Jurkat, Clone E6-1 (cell line): Measurements from ENCODE around the gene MAS1L.
"Not testable (repeated sequence)": the region's sequence is repeated elsewhere in the genome, so short reads cannot be mapped to it uniquely, and the experiment has no call there.

Source experiments
- DNase-seq: peaks from one replicate; pipeline ENCODE4 v3.0.0-alpha.2; 2011; ENCODE audit warnings: low read depth, low spot score
- H3K4me3 ChIP-seq: 2 replicates; pipeline ENCODE4 v1.5.1; 2011; ENCODE audit warnings: mild to moderate bottlenecking, low read length, control low read depth, moderate library complexity

Gene MAS1L

GRCh38 chr6:29490055-29490454 is 2.3 kb upstream of the MAS1L start:
- no peak overlapping the region for H3K4me3 ChIP-seq
- DNase-seq = no peak

DNA sequence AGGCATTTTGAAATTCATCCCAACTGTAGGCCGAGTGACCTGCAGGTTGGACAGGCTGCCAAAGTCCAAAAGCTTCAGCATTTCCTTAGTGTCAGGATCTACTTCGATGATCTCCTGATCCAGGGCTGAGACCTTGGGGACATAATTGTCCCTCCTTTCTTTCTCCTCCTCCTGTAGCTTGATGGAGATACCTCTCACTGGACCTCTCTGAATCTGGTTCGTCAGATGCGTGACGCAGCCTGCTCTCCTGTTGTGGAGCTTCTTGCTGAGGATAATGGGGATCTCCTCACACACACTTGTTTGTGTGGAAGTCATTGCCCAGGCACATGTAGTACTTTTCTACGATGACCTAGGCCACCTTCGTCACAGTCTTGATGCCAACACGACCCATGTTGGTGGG is 1.5 kb upstream of the MAS1L start:
- DNase-seq = no peak
- H3K4me3 ChIP-seq = no peak overlapping the region

GRCh38 chr6:29488874-29489273 is 1.1 kb upstream of the MAS1L start:
- no peak for DNase-seq
- H3K4me3 ChIP-seq = no peak overlapping the region

- no peak overlapping the region for H3K4me3 ChIP-seq
- DNase-seq = no peak
Observed at GRCh38 chr6:29487131-29487530, 625 bp downstream of the MAS1L start.

- DNase-seq = no peak
- no peak overlapping the region for H3K4me3 ChIP-seq
Observed at GRCh38 chr6:29486577-29486976, 1.2 kb downstream of the MAS1L start.

DNA sequence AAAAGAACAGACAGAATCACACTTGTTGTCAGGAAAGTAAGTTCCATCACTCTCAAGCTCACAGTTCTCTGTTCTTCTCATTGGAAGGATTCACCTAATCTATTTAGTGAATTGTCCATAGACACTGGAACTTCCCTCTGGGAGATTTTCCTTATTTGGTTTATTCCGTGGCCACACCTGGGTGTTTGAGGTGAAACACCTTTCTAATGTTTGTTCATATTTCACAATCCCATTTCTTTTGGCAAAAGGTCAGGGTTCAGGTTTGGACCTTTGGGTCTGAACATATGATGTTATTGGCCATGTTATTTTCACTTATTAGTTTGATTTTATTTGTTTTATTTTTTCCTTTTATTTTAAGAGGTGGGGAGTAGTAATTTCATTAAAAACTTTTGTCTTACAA is 4.0 kb downstream of the MAS1L start:
- DNase-seq = no peak
- H3K4me3 ChIP-seq = no peak overlapping the region

DNA sequence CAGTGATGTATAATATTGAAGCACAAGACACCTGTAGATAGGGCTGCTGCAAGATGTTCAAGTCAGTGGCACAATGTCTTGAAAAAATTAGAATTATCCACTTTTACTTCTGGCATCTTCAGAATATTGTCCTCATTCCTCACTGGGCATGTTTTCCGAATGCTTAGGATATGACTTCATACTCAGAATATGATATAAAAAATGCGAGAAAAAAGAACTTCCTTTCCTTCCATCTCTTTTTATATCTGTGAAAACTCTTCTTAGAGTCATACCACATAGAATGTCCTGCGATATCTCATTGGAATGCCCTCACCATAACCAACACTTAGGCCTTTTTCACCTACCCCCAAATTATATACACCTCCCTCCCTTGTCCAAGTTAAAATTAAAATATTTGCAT is 4.6 kb downstream of the MAS1L start:
- no peak overlapping the region for H3K4me3 ChIP-seq
- DNase-seq = no peak

GRCh38 chr6:29479560-29479959 is 8.2 kb downstream of the MAS1L start:
- DNase-seq = no peak
- H3K4me3 ChIP-seq = no peak overlapping the region

GRCh38 chr6:29478740-29479139 is 9.0 kb downstream of the MAS1L start:
- no peak for DNase-seq

DNA sequence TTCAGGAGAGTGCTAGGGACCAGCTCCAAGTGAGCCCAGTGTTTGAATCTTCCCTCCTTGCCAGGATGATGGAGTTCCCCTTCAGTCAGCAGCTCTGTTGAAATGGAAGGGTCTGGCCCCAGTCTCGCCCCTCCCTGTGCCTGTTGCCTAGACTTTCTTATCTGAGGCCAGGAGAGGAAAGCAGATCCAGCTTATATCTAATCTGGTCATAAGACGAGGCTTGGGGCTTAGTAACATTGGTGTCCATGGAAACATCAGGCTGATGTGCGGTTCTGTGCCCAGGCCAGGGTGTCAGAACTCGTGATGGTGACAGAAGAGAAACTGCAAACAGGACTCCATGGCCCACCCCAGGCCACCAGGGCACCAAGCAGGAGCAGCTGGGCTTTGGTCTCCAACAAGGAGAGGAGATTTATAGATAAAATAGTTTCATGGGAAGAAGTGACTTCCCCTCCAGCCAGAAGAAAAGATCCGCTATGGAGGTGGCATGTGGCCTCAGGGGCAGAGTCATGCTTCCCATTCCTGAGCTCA is 9.8 kb downstream of the MAS1L start:
- no peak overlapping the region for H3K4me3 ChIP-seq
- no peak for DNase-seq

More at GRCh38 chr6:29478740-29479139, 9.0 kb downstream of the MAS1L start:
- no peak overlapping the region for H3K4me3 ChIP-seq

- DNase-seq = no peak
- H3K4me3 ChIP-seq = no peak overlapping the region
Observed at GRCh38 chr6:29474996-29475395, 12.8 kb downstream of the MAS1L start.

- no peak for DNase-seq
- H3K4me3 ChIP-seq = no peak overlapping the region
Observed at GRCh38 chr6:29466241-29466640, 21.5 kb downstream of the MAS1L start.

DNA sequence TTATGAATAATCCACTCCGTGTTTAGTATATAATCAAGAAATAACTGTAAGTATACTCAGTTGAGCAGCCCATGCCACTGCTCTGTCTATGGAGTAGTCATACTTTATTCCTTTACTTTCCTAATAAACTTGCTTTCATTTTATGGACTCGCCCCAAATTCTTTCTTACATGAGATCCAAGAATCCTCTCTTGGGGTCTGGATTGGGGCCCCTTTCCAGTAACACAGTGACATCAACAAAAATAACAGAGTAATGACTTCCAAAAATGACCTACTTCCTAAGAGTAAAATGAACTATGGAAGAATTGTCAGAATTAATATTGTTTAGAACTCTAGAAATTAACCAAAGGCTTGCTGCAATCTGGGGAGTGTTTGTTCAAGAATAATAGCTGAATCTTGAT is 22.0 kb downstream of the MAS1L start:
- DNase-seq = no peak
- no peak overlapping the region for H3K4me3 ChIP-seq

DNA sequence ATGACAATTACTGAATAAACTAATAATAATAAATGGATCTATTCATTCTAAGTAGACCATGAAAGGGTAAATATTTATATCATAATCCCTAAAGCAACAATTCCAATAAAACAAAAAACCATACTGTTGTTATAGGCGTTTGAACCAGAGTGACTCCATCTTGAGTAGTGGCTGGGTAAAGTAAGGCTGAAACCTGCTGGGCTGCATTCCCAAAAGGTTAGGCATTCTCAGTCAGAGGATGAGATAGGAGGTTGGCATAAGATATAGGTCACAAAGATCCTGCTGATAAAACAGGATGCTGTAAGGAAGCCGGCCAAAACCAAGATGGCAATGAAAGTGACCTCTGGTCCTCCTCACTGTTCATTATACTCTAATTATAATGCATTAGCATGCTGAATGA is 22.5 kb downstream of the MAS1L start:
- no peak overlapping the region for H3K4me3 ChIP-seq

DNA sequence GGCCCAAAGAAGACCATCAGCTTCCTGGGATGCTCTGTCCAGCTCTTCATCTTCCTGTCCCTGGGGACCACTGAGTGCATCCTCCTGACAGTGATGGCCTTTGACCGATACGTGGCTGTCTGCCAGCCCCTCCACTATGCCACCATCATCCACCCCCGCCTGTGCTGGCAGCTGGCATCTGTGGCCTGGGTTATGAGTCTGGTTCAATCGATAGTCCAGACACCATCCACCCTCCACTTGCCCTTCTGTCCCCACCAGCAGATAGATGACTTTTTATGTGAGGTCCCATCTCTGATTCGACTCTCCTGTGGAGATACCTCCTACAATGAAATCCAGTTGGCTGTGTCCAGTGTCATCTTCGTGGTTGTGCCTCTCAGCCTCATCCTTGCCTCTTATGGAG is 25.7 kb downstream of the MAS1L start:
- DNase-seq = no peak
- H3K4me3 ChIP-seq = no peak overlapping the region

More for the DNA sequence above, 22.5 kb downstream of the MAS1L start:
- no peak for DNase-seq

- DNase-seq = no peak
- H3K4me3 ChIP-seq = no peak overlapping the region
Observed at GRCh38 chr6:29461021-29461814, 26.5 kb downstream of the MAS1L start.

GRCh38 chr6:29456971-29457370 is 30.8 kb downstream of the MAS1L start, which contains the start of the genes OR11A1 and OR2H1:
Gene OR11A1 (minus strand): TSS chr6:29457071. CDS start chr6:29427641, 29,430 bp downstream.
Gene OR2H1 (plus strand): TSS chr6:29457155. CDS start chr6:29461770, 4,615 bp downstream.
- H3K4me3 ChIP-seq = no peak within 1 kb of the TSS
- no peak for DNase-seq

- H3K4me3 ChIP-seq = no peak overlapping the region
Observed at GRCh38 chr6:29451471-29452193, 36.1 kb downstream of the MAS1L start.

DNA sequence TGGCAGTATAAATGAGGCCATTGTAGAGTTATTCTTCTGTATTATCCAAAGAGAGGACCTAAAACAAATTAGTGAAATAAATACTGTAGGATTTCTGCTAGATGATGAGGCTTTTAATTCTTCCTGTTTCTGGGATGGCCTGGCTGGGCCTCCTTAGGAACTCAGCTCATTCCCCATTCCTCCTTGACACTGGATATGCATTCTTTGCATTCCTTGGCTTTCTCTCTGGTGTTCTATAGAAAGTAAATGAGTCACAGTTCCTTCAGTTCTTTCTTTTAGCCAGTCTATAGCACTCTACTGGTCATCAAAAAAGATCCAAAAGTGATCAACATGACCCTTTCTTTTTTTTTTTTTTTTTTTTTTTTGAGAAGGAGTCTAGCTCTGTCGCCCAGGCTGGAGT is 40.1 kb downstream of the MAS1L start:
- H3K4me3 ChIP-seq = no peak overlapping the region
- DNase-seq = no peak

More at GRCh38 chr6:29451471-29452193, 36.1 kb downstream of the MAS1L start:
- DNase-seq = no peak

- not testable (repeated sequence) for DNase-seq, H3K4me3 ChIP-seq
Observed at GRCh38 chr6:29444031-29444430, 43.7 kb downstream of the MAS1L start.
